ENCODE results near the gene ARID1A.

GRCh38 chr1:26799479-26800142 lies 103.8 kb downstream of the ARID1A start:
- TF ChIP-seq CTCF (conservative IDR thresholded peaks at IDR 0.05 in 1 of 2, IDR thresholded peaks at IDR 0.05 in 1 of 2; ENCODE audit: extremely low read depth in 1 of 2, insufficient read depth in 1 of 2, low read depth in 1 of 2, low read length in 2 of 2) (no peak), EZH2 (IDR thresholded peaks at IDR 0.05; ENCODE audit: borderline replicate concordance, low read length) (no peak)
